CD4-positive, alpha-beta T cell treated with Interleukin-12 subunit alpha and Interleukin-12 subunit beta, for 1 hour (primary cell): ENCODE measurements around the gene PDZRN3.

Experiments used
- DNase-seq: peaks from one replicate; pipeline ENCODE4 v3.0.0-alpha.2; 2020

The PDZRN3 gene

DNA sequence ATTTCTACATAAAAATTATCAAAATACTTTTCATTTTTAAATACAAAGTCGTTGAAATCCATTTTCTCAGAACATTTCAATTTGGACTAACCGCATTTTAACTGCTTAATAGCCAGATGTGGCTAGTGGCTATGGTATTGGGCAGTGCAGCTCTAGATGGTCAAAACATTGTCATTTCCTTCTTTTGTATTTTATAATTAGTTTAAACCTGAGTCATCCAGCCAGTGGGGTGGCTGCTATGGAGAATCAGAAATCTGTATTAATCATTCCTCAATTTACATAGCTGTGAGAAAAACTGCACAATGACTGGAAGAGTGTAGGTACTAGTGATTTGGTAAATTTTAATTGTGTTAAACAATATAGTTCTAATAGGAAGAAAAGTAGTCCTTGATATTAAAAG is 245.3 kb downstream of the PDZRN3 start:
- no peak for DNase-seq

DNA sequence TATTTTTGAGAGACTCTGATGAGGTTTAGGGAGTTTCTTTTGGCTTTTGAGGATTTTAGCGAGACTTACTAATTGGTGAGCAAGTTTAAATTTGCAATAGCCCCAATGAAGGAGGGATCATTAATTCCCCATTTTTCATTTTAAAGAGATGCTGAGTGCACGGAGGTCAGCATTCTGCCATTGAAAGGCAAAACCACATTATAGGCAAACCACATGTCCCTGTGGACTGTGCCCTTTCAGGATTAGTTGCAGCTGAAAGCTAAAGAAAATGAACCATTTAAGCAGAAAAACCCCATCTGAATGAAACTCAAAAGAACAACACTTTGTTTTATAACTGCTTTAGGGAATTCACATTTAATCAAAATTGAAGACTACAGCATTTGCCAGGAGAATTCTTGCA is 246.5 kb downstream of the PDZRN3 start:
- DNase-seq = no peak

DNA sequence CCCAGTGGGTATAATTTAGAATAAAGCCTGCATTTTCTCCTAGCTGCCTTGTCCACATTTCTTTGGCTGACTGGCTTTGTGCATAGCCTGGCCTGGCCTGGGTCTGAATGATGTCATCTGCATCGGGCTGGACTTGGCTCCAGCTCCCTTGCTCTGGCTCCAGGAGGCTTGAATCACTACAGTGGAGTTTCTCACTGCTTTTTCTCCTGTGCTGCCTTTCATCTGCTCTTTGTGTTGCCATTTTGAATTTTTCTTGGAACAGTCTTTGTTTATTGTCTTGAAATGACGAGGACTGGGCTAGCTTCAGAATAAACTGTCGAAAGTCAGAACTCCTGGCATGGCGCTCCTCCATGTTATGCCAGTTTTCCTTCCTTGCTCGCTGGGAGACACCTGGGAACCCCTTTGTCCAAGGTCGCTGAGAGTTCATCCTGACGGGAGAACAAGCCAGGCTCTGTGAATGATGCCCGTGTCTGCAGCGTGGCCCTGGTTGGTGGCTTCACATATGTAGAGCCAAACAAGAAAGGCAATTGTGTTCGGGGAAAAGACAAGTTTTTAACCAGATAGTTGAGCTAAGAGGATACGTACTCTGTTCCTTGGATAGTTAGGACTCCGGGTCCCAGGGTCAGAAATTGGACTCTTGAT is 258.9 kb downstream of the PDZRN3 start:
- no peak for DNase-seq

DNA sequence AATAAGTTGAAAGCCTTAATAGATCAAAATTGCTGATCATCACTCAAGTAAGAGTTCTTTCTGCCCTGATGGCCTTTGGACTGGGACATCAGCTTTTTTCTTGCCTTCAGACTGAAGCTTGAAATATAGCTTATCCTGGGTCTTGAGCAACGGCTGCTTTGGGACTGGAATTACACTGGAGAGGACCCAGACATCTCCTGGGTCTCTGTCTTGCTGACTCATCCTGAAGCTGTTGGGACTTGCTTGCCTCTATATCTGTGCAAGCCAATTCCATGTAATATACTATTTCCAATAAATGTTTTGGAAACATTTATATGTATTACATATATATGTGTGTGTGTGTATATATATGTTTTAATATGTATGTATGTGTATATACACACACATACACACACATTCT is 260.2 kb downstream of the PDZRN3 start:
- no peak for DNase-seq

GRCh38 chr3:73363093-73363492 is 261.6 kb downstream of the PDZRN3 start:
- no peak for DNase-seq

- DNase-seq = no peak
Measured at GRCh38 chr3:73361591-73361990, 263.1 kb downstream of the PDZRN3 start.

- no peak for DNase-seq
Measured at GRCh38 chr3:73353649-73354217, 271.0 kb downstream of the PDZRN3 start.

GRCh38 chr3:73352841-73353645 is 271.7 kb downstream of the PDZRN3 start:
- no peak for DNase-seq

DNA sequence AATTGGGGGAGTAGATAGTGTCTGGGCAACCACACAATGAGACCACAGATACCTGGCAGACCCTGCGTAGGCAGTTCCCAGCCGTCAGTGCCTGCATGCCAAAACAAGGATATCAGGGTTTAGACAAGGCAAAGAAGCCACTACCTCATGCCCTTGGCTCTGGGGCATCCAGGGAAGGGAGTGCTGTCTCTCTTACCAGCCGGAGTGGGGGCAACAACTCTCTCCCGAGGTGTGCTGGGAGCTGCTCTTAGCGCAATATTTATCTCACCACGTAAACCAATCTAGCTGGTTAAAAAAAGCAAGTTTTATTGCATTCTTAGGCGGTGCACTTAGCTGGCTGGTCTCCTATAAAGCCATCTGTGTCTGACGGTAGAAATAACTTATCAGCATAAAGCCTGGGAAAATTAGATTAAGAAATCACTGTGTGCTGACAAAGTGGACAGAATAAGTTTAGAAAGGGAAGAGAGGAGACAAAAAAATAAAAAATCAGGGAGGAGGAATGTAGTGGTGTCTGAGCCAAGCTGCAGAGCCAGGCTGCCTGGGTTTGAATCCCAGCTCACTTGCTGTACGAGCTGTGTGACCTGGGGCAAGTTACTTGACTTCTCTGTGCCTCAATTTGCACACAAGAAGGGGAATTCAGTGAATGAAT is 273.2 kb downstream of the PDZRN3 start:
- DNase-seq = no peak

- DNase-seq = no peak
Measured at GRCh38 chr3:73350996-73351395, 273.7 kb downstream of the PDZRN3 start.

DNA sequence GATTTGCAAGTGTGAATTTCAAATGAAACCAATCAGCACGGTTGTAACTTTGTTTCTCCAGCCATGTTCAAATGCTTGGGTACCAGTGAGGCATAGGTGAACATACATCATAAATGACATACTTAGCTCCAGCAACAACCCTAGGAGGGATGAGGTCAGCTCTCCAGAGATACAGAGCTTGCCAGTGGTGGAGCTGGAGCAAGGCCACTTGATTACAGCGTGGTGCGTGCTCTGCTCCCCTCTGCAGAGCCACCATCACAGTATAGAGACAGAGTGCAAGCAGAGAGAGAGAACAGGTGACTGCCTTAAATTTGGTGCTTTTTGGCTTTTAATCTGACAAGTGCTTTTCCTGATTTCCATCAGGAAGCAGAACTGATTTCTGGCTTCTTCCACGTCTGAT is 275.1 kb downstream of the PDZRN3 start:
- DNase-seq = no peak

DNA sequence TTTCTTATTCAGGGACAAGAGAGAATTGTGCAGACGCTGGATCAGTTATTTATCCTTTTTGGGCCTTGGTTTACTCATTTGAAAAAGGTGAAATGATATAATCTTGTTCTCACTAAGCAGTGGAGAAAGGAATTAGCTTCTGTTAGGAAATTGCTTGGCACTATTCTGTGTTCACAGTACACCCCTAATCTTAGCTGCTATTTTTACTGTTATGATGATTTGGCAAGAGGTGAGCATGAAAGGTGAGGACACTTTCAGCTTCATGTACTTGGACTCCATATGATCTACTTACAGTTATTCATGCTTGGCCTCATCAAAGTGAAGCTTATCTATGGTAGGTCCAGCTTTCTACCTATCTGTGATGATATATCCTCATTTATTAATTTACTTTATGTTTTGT is 282.7 kb downstream of the PDZRN3 start:
- DNase-seq = no peak

DNA sequence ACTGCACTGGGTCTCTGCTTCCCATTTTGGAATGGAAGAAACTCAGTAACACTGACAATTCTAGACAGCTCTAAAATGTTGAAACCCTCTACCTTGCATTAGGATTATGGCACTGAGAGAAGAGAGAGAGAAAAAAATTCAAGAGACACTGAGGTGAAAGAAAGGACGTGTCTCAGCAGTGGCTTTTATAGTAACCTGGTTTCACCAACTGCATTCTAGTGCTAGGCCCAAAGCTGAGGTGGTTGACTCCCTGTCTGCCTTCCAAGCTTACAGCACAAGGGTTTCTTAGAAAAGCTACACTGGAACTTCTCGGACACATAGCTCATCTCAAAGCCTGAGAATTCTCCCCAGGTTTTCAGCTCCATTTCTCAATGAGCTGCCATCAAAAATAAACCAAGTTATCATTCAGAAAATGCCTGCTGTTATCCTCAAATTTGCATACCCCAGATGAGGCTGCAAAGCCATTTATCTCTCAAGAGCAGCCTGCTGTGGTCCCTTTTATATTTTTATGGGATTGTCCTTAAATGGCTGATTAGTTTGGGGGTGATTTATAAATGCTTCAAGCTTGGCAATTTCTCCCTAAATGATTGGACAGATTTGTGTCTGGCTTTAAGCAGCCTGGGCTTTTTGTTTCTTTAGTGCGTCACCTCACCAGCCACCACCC is 283.3 kb downstream of the PDZRN3 start:
- no peak for DNase-seq

GRCh38 chr3:73332558-73332957 is 292.2 kb downstream of the PDZRN3 start:
- DNase-seq = no peak
